Fibroblast of skin of scalp (primary cell): ENCODE data around the gene KLHL25.
A peak's percentile ranks its signal among the peaks of the same experiment; 100 is the strongest.

Experiments
- DNase-seq: peaks from one replicate; pipeline ENCODE4 v3.0.0-alpha.2; 2013

The KLHL25 gene

GRCh38 chr15:85711580-85712192 lies 83.0 kb downstream of the KLHL25 start:
- DNase-seq = peak; percentile 17

- no peak for DNase-seq
These were observed 84.3 kb downstream of the KLHL25 start for GRCh38 chr15:85710340-85710842.
